HL-60/S4 (cell line): ENCODE measurements around the gene BRCA1.
"Not testable (repeated sequence)": the region's sequence is repeated elsewhere in the genome, so short reads cannot be mapped to it uniquely, and the experiment has no call there.

Experiments
- in situ Hi-C: fragments of 300-500 bp; cut with MboI; formaldehyde crosslinking; loops from 2 replicates; pipeline ENCODE4 v1.14.3; 2022; ENCODE audit warnings: low sequenced_read_pairs

Gene BRCA1

GRCh38 chr17:43134774-43135453 is 9.8 kb upstream of the BRCA1 start:
- in situ Hi-C loops: no loop called here

GRCh38 chr17:43133439-43133838 is 8.3 kb upstream of the BRCA1 start:
- in situ Hi-C loops: not testable (repeated sequence)

- in situ Hi-C loops: no loop called here
Observed at GRCh38 chr17:43132117-43132516, 7.0 kb upstream of the BRCA1 start.

- in situ Hi-C loops: no loop called here
Observed at GRCh38 chr17:43129671-43130010, 4.5 kb upstream of the BRCA1 start.

- in situ Hi-C loops: not testable (repeated sequence)
Observed at GRCh38 chr17:43127333-43127876, 2.2 kb upstream of the BRCA1 start.

GRCh38 chr17:43126911-43127290 is 1.7 kb upstream of the BRCA1 start:
- in situ Hi-C loops: no loop called here

- in situ Hi-C loops: no loop called here
Observed at GRCh38 chr17:43125967-43126910, 1.1 kb upstream of the BRCA1 start.

GRCh38 chr17:43118679-43119615 is 6.2 kb downstream of the BRCA1 start:
- in situ Hi-C loops: no loop called here

GRCh38 chr17:43114151-43114552 is 11.0 kb downstream of the BRCA1 start:
- in situ Hi-C loops: no loop called here

GRCh38 chr17:43106552-43106951 is 18.6 kb downstream of the BRCA1 start:
- in situ Hi-C loops: no loop called here

- in situ Hi-C loops: no loop called here
Observed at GRCh38 chr17:43105146-43105545, 20.0 kb downstream of the BRCA1 start.

GRCh38 chr17:43104665-43105064 is 20.5 kb downstream of the BRCA1 start:
- in situ Hi-C loops: loop anchor here (5.0 kb wide), 1 partner anchor 52 kb away; no protein-coding TSS in a partner anchor

GRCh38 chr17:43095364-43095763 is 29.8 kb downstream of the BRCA1 start:
- in situ Hi-C loops: not testable (repeated sequence)

GRCh38 chr17:43094129-43094835 is 30.9 kb downstream of the BRCA1 start:
- in situ Hi-C loops: no loop called here

- in situ Hi-C loops: no loop called here
Observed at GRCh38 chr17:43092901-43093300, 32.3 kb downstream of the BRCA1 start.

- in situ Hi-C loops: no loop called here
Observed at GRCh38 chr17:43090022-43090421, 35.1 kb downstream of the BRCA1 start.

GRCh38 chr17:43085474-43085873 is 39.7 kb downstream of the BRCA1 start:
- in situ Hi-C loops: no loop called here

GRCh38 chr17:43079641-43080302 is 45.4 kb downstream of the BRCA1 start:
- in situ Hi-C loops: no loop called here

GRCh38 chr17:43074869-43075268 is 50.3 kb downstream of the BRCA1 start:
- in situ Hi-C loops: no loop called here

- in situ Hi-C loops: no loop called here
Observed at GRCh38 chr17:43070872-43071271, 54.3 kb downstream of the BRCA1 start.
